GM18951 (cell line): ENCODE results near the gene ST6GALNAC5.
"Not testable (repeated sequence)": the region's sequence is repeated elsewhere in the genome, so short reads cannot be mapped to it uniquely, and the experiment has no call there.

Experiments used
- POLR2A ChIP-seq: IDR thresholded peaks from 4 replicates; pipeline ENCODE4 v1.6.1; 2011; ENCODE audit warnings: mild to moderate bottlenecking; ENCODE audit not compliant: insufficient read length, insufficient read depth; ENCODE audit errors: extremely low read depth
- in situ Hi-C: fragments of 300-500 bp; cut with MboI; formaldehyde crosslinking; loops from one replicate; pipeline ENCODE4 v1.12.0; 2022; ENCODE audit warnings: low sequenced_read_pairs, mixed read lengths, inconsistent platforms; ENCODE audit not compliant: unreplicated experiment

ST6GALNAC5 gene

DNA sequence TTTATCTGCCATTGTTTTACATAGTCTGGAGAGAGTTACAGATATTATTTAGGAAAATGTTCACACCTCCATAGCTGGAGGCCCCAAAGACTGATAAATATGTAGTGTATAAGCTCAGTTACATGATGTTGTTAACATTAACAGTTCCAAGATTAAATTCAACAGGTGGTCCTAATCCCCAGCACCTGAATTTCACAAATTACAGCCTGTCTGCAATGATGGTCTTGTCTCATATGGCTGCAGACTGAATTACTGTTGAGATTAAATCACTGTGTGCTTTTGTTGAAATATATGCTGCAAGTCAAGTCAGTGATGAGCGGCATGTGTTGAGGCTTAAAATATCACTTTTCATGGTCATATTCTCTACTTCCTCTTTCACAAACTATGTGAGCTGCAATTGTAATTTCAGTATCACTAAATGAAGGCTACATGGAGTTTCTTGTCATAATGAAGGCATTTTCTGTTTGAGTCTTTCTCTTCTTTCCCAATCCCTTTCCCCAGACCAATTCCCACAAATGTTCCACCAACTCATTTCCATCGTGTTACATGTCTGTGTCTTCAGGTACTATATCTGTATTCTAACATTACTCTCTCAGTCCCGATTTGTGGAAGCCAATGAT, 4.2 kb downstream of the ST6GALNAC5 start:
- in situ Hi-C loops: no loop called here
- no peak for TF ChIP-seq POLR2A

DNA sequence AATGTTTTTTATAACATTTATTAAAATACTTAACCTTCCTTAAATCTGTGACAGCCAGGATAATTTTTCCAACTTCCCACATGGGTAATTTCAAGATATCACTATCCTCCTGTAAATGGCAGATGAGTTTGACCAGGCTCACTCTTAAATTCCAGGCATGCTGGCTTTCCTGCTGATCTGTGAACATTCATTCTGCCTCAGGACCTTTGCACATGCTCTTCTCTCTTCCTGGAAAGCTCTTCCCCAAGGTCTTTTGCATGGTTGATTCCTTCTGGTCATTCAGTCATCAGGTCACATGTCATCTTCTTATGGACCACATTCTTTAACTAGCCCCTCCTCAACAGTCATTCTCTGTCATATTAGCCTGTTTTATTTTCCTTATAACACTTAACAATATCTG, 5.7 kb downstream of the ST6GALNAC5 start:
- in situ Hi-C loops: no loop called here
- no peak for TF ChIP-seq POLR2A

DNA sequence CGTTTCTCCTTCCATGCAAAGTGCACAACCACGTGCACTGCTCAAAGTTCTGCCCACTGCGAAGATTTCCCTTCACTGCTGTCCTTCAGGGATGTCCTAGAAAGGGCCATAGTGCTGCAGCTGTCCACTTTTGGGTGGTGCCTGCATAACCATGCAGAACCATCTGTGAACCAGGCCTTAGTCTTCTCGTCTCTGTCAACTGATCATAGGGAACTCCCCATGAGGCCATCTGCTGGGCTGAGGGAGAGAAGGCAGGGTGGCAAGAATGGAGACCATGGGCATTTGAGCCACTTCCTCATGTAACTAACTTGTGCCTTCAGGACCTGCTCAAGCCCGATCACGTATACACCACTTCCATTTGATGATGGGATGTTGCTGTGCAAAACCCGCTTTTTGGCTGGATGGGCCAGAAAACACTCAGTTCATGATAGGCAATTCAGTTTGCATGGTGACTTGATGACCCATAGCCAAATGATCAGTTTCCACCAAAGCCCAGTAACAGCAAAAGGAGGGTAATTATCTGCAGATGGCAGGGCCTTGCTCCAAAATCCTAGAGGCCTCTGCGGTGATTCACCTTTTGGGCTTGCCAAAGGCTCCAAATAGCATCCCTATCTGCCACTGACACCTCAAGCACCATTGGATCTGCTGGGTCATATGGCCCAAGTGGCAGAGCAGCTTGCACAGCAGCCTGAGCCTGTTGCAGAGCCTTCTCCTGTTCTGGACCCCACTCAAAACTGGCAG, 9.5 kb downstream of the ST6GALNAC5 start:
- in situ Hi-C loops: no loop called here
- TF ChIP-seq POLR2A: no peak

DNA sequence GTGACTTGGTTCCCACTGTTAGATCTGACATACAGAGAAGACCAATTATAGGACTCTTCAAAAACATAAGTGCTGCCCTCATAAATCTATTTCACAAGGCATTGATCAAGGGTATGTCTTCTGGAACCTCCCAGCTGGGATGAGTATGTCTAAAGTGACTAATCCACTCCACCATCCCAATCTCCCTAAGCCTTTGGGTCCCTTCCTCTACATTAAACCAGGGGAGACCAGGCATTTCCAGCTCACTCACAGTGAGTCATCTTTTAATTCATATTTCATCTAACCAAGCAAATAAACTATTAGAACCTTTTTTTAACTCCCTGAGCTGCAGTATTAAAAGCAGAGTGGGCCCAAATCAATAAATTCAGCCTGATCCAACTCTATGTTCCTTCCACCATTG, 11.7 kb downstream of the ST6GALNAC5 start:
- in situ Hi-C loops: not testable (repeated sequence)

DNA sequence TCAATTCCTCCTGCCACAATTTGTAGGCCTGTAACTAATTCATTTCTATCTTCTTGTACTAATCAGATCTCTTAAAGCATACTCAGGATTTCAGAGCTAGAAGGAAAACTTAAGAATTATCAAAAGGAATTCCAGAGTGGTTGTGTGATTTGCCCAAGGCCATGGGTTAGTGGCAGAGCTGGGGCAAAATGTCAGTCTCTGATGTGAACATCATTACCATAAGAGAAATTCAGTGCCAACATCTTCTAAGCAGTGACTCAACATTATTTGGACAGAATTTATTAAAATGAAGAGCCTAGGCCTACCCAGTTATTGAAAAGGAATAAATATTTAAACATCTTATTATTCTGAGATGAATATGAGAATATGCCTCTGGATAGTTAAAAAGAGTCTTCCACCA, 14.5 kb downstream of the ST6GALNAC5 start:
- no peak for TF ChIP-seq POLR2A
- in situ Hi-C loops: no loop called here

DNA sequence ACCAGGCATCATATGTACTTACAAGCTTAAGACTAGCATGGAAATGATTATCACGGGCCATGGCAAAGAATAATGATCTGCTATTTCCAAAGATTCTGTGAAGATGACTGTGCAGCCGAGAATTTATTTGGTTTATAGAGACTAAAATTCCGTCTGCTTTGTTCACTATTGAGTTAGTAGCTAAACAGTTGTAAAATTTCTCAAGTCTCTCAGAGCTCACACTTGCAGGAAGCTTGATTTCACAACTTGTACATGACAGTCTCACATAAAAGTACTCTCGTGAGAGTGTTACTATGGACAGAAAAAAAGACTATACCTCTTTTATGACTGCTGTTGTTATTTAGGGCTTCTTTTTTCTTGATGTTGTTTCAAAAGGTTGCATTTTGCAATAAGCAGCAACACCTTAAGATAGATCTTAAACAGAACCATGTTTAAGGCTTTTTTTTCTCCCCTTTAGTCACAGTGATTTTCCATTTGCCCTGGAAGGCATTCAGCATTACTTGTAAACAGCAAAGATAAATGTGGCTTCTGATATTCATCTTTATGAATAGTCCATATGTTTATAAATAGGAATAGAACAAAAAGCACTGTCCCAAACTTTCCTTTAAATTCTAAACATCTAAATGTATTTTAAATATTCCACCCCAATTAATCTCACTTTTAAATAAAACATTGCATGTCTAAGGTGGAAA, 24.8 kb downstream of the ST6GALNAC5 start:
- in situ Hi-C loops: no loop called here
- no peak for TF ChIP-seq POLR2A

DNA sequence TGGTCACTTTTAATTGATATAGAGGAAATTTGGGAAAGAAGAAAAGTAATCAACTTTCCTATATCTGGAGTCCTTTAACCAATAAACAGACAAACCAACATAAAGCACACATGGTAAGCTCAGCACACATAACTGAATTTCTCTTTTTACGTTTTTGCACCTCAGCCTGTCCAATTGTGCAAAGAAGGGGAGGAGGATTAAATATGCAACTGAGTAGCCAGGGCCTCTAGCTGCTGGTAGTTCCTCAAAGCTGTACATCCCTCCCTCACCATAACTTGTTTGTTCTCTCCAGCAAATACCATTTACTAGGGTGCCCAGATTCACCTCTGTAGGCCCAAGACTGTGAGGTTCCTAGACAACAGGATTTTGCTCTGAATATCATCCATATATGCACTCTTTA, 25.4 kb downstream of the ST6GALNAC5 start:
- in situ Hi-C loops: no loop called here

DNA sequence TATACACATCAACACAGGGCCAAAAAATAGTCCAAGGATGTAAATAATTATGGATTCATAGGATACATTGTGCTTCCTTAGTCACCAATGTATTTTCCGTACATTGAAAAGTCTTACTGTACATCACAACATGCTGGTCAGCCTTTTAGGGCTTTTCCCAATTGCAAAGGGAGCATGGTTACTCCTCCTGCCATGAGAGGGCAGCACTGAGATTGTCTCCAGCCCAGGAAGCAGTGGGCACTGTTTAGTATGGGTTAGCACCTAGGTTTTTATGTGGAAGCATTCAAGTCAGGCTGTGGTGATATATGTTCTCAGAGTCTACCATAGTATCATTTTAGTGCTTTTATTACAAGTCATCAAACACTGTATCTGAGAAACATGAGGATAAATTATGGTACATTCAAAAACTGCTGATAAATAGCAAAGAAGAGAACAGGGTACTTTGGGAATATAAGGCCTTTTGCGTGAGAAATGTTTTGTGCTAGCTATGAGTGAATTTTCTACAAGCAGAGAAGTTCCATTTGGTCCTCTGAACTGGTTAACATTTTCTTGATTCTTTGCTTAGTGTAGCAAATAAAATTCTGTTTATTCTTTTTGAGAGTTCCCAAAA, 34.0 kb downstream of the ST6GALNAC5 start:
- TF ChIP-seq POLR2A: no peak
- in situ Hi-C loops: no loop called here

More for the DNA sequence above, 25.4 kb downstream of the ST6GALNAC5 start:
- TF ChIP-seq POLR2A: no peak

DNA sequence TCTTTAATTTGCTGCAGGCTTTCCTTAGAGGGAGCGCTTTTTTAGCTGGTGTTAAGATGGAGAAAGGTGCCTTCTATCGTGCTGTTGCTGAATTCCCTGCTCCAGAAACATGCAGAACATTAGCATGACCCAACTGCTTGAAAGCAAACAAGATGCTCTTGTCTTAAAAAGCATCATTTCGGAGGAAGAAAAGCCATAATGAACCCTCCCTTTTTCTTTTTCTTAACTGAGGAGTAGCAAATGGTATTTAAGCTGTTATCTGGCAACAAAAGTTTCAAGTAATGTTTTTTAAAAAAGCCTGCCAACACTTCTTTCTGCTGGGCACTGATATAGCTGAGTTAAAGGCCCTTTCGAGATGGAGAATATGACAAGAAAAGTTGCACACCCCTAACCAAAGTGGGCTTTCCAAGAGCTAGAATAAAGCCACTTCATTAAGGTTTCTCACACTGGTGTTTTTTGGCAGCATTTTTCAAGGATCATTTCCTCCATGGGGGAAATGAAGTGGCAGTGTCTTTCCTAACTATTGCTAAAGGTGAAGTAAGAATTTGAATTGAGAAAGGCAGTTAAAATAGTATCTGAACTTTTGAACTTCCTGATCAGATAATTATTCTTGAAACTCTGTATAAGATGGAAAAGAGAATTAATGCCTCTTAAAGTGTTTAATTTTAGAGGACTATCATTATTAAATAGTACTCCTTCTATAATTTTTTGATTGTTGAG, 38.8 kb downstream of the ST6GALNAC5 start:
- in situ Hi-C loops: no loop called here
- TF ChIP-seq POLR2A: no peak

DNA sequence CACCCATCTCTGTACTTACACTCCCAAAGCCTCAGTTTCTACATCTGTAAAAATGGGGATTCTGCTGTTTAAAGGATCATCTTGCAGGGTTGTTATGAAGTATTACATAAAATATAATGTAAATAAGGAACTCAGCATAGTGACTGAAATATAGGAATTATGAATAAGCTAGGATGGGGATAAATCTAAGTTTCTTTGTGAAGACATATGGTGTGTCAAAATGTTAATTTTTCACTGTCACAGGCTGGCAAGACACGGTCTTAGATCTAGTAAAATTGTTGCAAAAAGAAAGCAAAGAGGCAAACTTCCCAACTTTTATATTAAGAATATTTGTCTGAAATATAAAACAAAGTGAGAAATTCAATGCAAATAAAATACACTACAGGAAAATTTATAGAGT, 42.0 kb downstream of the ST6GALNAC5 start:
- TF ChIP-seq POLR2A: no peak
- in situ Hi-C loops: no loop called here

DNA sequence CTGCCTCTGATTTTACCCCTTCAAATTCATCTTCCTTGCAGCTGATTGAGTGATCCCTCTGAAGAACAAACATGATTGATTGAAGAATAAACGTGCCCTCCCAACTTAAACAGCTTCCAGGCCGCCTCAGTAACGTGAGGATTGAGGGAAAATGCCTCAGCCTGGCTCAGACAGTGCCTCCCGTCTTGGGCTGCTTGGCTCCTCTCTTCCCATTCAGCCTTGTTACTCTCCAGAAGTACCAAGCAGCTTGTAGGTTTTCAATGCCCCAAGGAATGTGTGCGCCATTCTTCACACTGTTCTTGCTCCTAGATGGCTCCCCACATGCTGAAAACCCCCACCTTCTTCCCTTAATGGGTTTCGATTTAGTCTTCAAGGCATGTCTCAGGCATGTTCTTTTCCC, 51.8 kb downstream of the ST6GALNAC5 start:
- in situ Hi-C loops: no loop called here
- no peak for TF ChIP-seq POLR2A

DNA sequence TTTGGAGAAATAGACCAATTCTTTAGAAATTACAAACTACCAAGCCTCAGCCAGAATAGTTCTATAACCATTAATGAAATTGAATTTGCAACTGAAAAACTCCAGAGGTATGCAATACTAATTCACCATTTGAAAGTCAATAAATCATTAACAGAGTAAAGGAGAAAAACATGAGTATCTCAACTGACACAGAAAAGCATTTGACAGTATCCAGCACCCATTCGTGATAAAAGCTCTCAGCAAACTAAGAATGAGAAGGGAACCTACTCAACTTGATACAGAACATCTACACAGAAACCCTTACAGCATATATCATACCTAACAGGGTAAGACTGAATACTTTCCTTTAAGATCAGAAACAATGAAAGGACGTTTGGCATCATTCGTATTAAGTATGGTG, 54.3 kb downstream of the ST6GALNAC5 start:
- in situ Hi-C loops: no loop called here

DNA sequence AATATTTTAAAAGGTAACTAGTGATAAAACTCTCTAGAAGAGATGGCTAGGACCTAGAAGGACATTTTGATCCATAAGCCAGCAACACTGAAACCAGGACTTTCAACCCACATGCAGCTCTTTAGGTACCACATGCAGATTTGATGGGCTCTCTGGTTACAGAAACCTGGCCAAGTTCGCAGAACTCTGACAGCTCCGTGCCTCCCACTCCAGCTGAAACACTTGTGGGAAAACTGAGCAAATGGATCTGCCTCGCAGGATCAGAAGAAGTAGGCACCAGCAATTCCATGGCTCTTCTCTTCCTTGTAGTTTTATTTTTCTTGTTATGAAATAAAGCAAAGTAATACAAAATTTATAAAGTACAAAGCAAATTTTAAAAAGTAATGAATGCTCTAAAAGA, 58.5 kb downstream of the ST6GALNAC5 start:
- TF ChIP-seq POLR2A: no peak
- in situ Hi-C loops: no loop called here

More for the DNA sequence above, 54.3 kb downstream of the ST6GALNAC5 start:
- TF ChIP-seq POLR2A: no peak

DNA sequence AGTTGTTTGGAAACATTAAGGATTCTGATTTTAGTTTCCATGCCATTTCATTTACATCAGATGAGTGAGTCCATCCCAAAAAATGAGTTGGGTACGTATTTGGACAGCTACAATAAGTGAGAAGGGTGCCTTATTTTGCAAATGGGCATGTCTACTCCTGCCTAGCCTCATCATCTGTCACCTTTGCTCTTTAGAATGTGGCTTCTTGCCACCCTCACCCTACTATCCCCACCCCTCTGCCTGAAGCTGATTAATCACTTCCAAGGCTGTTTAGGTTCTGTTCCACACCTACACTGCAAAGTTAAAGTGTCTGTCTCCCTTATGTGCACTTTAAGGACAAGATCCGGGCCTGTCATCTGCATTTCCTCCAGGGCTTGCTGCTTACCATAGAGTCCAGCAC, 61.2 kb downstream of the ST6GALNAC5 start:
- in situ Hi-C loops: no loop called here
- no peak for TF ChIP-seq POLR2A
